ENCODE data around the gene SMC2.

The SMC2 gene

GRCh38 chr9:104177003-104177611 lies 83.0 kb downstream of the SMC2 start:
- no peak overlapping the region for H3K4me3 ChIP-seq (ENCODE audit: low read depth, low read length)
- peak; percentile 10 for DNase-seq (ENCODE audit: low read depth)
- TF ChIP-seq CTCF (IDR thresholded peaks at IDR 0.05; ENCODE audit: control insufficient read depth, extremely low read depth, insufficient read depth): peak; percentile 70

- H3K4me3 ChIP-seq (ENCODE audit: low read depth, low read length): no peak overlapping the region
- TF ChIP-seq CTCF (IDR thresholded peaks at IDR 0.05; ENCODE audit: control insufficient read depth, extremely low read depth, insufficient read depth): no peak
- DNase-seq (ENCODE audit: low read depth): no peak
Observed at GRCh38 chr9:104177676-104178075, 83.6 kb downstream of the SMC2 start.

All from LNCaP clone FGC (cell line).